H9 (cell line): Measurements from ENCODE around the gene MANSC4. TPM values are rescaled to one million over a fixed set of nuclear protein-coding genes. Genes with fewer than 3 reads are reported as not detected.

Experiments
- DNase-seq: peaks from one replicate; pipeline ENCODE4 v3.0.0-alpha.2; 2017
- H2AFZ ChIP-seq: one replicate; pipeline ENCODE4 v1.6.1; 2013; ENCODE audit warnings: mild to moderate bottlenecking, low read length, control low read depth, moderate library complexity
- H2AK5ac ChIP-seq: 2 replicates; pipeline ENCODE4 v1.6.1; 2013; ENCODE audit warnings: low read length, control low read depth, mixed read lengths; ENCODE audit not compliant: insufficient read length
- H2BK120ac ChIP-seq: one replicate; pipeline ENCODE4 v1.6.1; 2013; ENCODE audit warnings: low read depth, mild to moderate bottlenecking, low read length, control low read depth, inconsistent platforms; ENCODE audit not compliant: poor library complexity, severe bottlenecking
- H2BK12ac ChIP-seq: 2 replicates; pipeline ENCODE4 v1.6.1; 2013; ENCODE audit warnings: low read length, control low read depth, mixed read lengths, low read depth; ENCODE audit not compliant: insufficient read length
- H2BK15ac ChIP-seq: 2 replicates; pipeline ENCODE4 v1.6.1; 2013; ENCODE audit warnings: low read depth, low read length, control low read depth
- H2BK20ac ChIP-seq: one replicate; pipeline ENCODE4 v1.6.1; 2013; ENCODE audit warnings: low read depth, mild to moderate bottlenecking, low read length, control low read depth, inconsistent platforms; ENCODE audit not compliant: poor library complexity, severe bottlenecking
- H2BK5ac ChIP-seq: 2 replicates; pipeline ENCODE4 v1.6.1; 2013; ENCODE audit warnings: low read length, control low read depth, mixed read lengths; ENCODE audit not compliant: insufficient read length
- H3K14ac ChIP-seq: 2 replicates; pipeline ENCODE4 v1.6.1; 2013; ENCODE audit warnings: low read length, control low read depth; ENCODE audit not compliant: insufficient read depth
- H3K18ac ChIP-seq: 2 replicates; pipeline ENCODE4 v1.6.1; 2013; ENCODE audit warnings: low read depth, mild to moderate bottlenecking, mixed read lengths, low read length, control low read depth; ENCODE audit not compliant: insufficient read length
- H3K23ac ChIP-seq: 2 replicates; pipeline ENCODE4 v1.6.1; 2013; ENCODE audit warnings: low read length, control low read depth, mixed read lengths, low read depth; ENCODE audit not compliant: insufficient read length
- H3K23me2 ChIP-seq: 2 replicates; pipeline ENCODE4 v1.6.1; 2013; ENCODE audit warnings: low read depth, mild to moderate bottlenecking, mixed read lengths, low read length, control low read depth; ENCODE audit not compliant: insufficient read length, poor library complexity, severe bottlenecking
- H3K27ac ChIP-seq: 2 replicates; pipeline ENCODE4 v1.5.1; 2013; ENCODE audit warnings: low read length, control low read depth, mixed read lengths, low read depth; ENCODE audit not compliant: insufficient read length
- H3K27me3 ChIP-seq: 2 replicates; pipeline ENCODE4 v1.6.1; 2013; ENCODE audit warnings: low read length, control low read depth, inconsistent platforms; ENCODE audit not compliant: insufficient read depth
- H3K4ac ChIP-seq: 2 replicates; pipeline ENCODE4 v1.6.1; 2013; ENCODE audit warnings: low read depth, mild to moderate bottlenecking, control low read depth, inconsistent platforms, low read length, moderate library complexity
- H3K4me1 ChIP-seq: 2 replicates; pipeline ENCODE4 v1.6.1; 2013; ENCODE audit warnings: low read length, control low read depth, inconsistent platforms; ENCODE audit not compliant: insufficient read depth
- H3K4me2 ChIP-seq: 2 replicates; pipeline ENCODE4 v1.6.1; 2013; ENCODE audit warnings: low read length, control low read depth, mixed read lengths; ENCODE audit not compliant: insufficient read length, insufficient read depth
- H3K56ac ChIP-seq: 2 replicates; pipeline ENCODE4 v1.6.1; 2013; ENCODE audit warnings: low read depth, mild to moderate bottlenecking, mixed read lengths, low read length, control low read depth; ENCODE audit not compliant: insufficient read length
- H3K79me1 ChIP-seq: 2 replicates; pipeline ENCODE4 v1.6.1; 2013; ENCODE audit warnings: low read depth, mild to moderate bottlenecking, moderate library complexity, low read length, control low read depth, inconsistent platforms; ENCODE audit not compliant: insufficient read depth, poor library complexity, severe bottlenecking
- H3K79me2 ChIP-seq: 2 replicates; pipeline ENCODE4 v1.6.1; 2013; ENCODE audit warnings: low read length, control low read depth, inconsistent platforms; ENCODE audit not compliant: insufficient read depth
- H3K9ac ChIP-seq: 2 replicates; pipeline ENCODE4 v1.6.1; 2013; ENCODE audit warnings: low read length, control low read depth, mixed read lengths; ENCODE audit not compliant: insufficient read length; ENCODE audit errors: extremely low read depth
- H3K9me3 ChIP-seq: one replicate; pipeline ENCODE4 v1.6.1; 2013; ENCODE audit warnings: low read depth, low read length, inconsistent platforms; ENCODE audit not compliant: control insufficient read depth
- H3T11ph ChIP-seq: one replicate; pipeline ENCODE4 v1.6.1; 2013; ENCODE audit warnings: mild to moderate bottlenecking, low read length, control low read depth, inconsistent platforms
- H4K20me1 ChIP-seq: one replicate; pipeline ENCODE4 v1.6.1; 2013; ENCODE audit not compliant: control insufficient read depth, insufficient read length, insufficient read depth
- H4K5ac ChIP-seq: 2 replicates; pipeline ENCODE4 v1.6.1; 2013; ENCODE audit warnings: low read depth, mild to moderate bottlenecking, mixed read lengths, low read length, control low read depth; ENCODE audit not compliant: insufficient read length
- H4K8ac ChIP-seq: replicated peaks from 2 replicates; pipeline ENCODE4 v1.6.1; 2013; ENCODE audit warnings: low read length, control low read depth, mixed read lengths, low read depth; ENCODE audit not compliant: insufficient read length
- H4K91ac ChIP-seq: 2 replicates; pipeline ENCODE4 v1.6.1; 2013; ENCODE audit warnings: low read depth, mild to moderate bottlenecking, moderate library complexity, mixed read lengths, low read length, control low read depth; ENCODE audit not compliant: insufficient read length
- H3K27ac Mint-ChIP-seq, 3 experiments: 2 replicates in 2 of 3; 3 replicates in 1 of 3; pipeline ENCODE4 v1.8.0; 2020 to 2021; ENCODE audit warnings: mixed read lengths in 3 of 3, mild to moderate bottlenecking in 1 of 3, moderate library complexity in 1 of 3
- H3K27me3 Mint-ChIP-seq: 2 replicates; pipeline ENCODE4 v1.8.0; 2021; ENCODE audit warnings: low read depth, mild to moderate bottlenecking, moderate library complexity, mixed read lengths
- H3K36me3 Mint-ChIP-seq, 3 experiments: 2 replicates in 2 of 3; 3 replicates in 1 of 3; pipeline ENCODE4 v1.8.0; 2020 to 2021; ENCODE audit warnings: low read depth in 3 of 3, mixed read lengths in 3 of 3; ENCODE audit not compliant: insufficient read depth in 1 of 3
- H3K4me1 Mint-ChIP-seq, 2 experiments: 2 replicates each; pipeline ENCODE4 v1.8.0; 2020; ENCODE audit warnings: mixed read lengths in 2 of 2
- H3K4me3 Mint-ChIP-seq, 2 experiments: 2 replicates in 1 of 2; 3 replicates in 1 of 2; pipeline ENCODE4 v1.8.0; 2020 to 2021; ENCODE audit warnings: mild to moderate bottlenecking in 2 of 2, mixed read lengths in 2 of 2, moderate library complexity in 1 of 2
- H3K9me3 Mint-ChIP-seq, 2 experiments: 2 replicates in 1 of 2; 3 replicates in 1 of 2; pipeline ENCODE4 v1.8.0; 2020; ENCODE audit warnings: mild to moderate bottlenecking in 2 of 2, mixed read lengths in 2 of 2, moderate library complexity in 1 of 2
- WGBS: extraction: QIAGEN DNeasy Blood & Tissue Kit; methylation state at CpG from one replicate; pipeline ENCODE4 v1.1.7; 2013; ENCODE audit warnings: missing lambda C conversion rate, low lambda C conversion rate, mixed read lengths; ENCODE audit not compliant: insufficient read length; ENCODE audit errors: extremely low coverage; 5-methylcytosine and 5-hydroxymethylcytosine counted together
- total RNA-seq: library from RNA; stranded (reverse); gene quantifications from 2 replicates; pipeline ENCODE4 v1.2.1, GENCODE V29; 2021
- TF ChIP-seq, protein P1 (sequence below): fragments of 200-600 bp; sonication (generic); conservative IDR thresholded peaks from 3 replicates; pipeline ENCODE4 v1.8.0; 2021; ENCODE audit warnings: antibody characterized with exemption, mild to moderate bottlenecking

MANSC4 gene
- total RNA-seq, 1 experiment from 2014 or later: not detected

GRCh38 chr12:27802511-27802910, 22.5 kb upstream of the MANSC4 start:
- no peak overlapping the region for H3K4ac ChIP-seq
- no peak overlapping the region for H2BK20ac ChIP-seq
- H4K5ac ChIP-seq: no peak overlapping the region
- H4K91ac ChIP-seq: no peak overlapping the region
- no peak overlapping the region for H3K27ac ChIP-seq
- H3K4me1 ChIP-seq: no peaks in the 10 kb centered on the region
- Mint-ChIP-seq H3K9me3 (no peaks in the 10 kb centered on the region), H3K4me1 (peaks cover 0 to 5% of the 10 kb centered on the region in 2 experiments; a peak in 3 of 4 replicates), H3K27ac (no peak overlapping the region), H3K36me3 (peaks cover 4 to 18% (median 18%) of the 10 kb centered on the region in 3 experiments; a peak in 6 of 7 replicates), H3K4me3 (no peak overlapping the region), H3K27me3 (no peaks in the 10 kb centered on the region)
- H3K79me2 ChIP-seq: no peaks in the 10 kb centered on the region
- H2BK5ac ChIP-seq: no peak overlapping the region
- TF ChIP-seq, protein P1, sequence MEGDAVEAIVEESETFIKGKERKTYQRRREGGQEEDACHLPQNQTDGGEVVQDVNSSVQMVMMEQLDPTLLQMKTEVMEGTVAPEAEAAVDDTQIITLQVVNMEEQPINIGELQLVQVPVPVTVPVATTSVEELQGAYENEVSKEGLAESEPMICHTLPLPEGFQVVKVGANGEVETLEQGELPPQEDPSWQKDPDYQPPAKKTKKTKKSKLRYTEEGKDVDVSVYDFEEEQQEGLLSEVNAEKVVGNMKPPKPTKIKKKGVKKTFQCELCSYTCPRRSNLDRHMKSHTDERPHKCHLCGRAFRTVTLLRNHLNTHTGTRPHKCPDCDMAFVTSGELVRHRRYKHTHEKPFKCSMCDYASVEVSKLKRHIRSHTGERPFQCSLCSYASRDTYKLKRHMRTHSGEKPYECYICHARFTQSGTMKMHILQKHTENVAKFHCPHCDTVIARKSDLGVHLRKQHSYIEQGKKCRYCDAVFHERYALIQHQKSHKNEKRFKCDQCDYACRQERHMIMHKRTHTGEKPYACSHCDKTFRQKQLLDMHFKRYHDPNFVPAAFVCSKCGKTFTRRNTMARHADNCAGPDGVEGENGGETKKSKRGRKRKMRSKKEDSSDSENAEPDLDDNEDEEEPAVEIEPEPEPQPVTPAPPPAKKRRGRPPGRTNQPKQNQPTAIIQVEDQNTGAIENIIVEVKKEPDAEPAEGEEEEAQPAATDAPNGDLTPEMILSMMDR: no peak
- no peak overlapping the region for H3K14ac ChIP-seq
- H3K23ac ChIP-seq: no peak overlapping the region
- H3K27me3 ChIP-seq: no peaks in the 10 kb centered on the region
- no peaks in the 10 kb centered on the region for H3K23me2 ChIP-seq
- H3T11ph ChIP-seq: no peak overlapping the region
- no peak overlapping the region for H2AK5ac ChIP-seq
- H2BK15ac ChIP-seq: no peak overlapping the region
- H3K79me1 ChIP-seq: no peaks in the 10 kb centered on the region
- no peaks in the 10 kb centered on the region for H4K20me1 ChIP-seq
- H2AFZ ChIP-seq: no peak overlapping the region
- H3K9me3 ChIP-seq: no peaks in the 10 kb centered on the region
- H2BK12ac ChIP-seq: no peak overlapping the region
- H4K8ac ChIP-seq: no peak overlapping the region
- no peak overlapping the region for H3K9ac ChIP-seq
- no peak for DNase-seq
- H3K4me2 ChIP-seq: no peak overlapping the region
- no peak overlapping the region for H2BK120ac ChIP-seq
- no peak overlapping the region for H3K18ac ChIP-seq
- H3K56ac ChIP-seq: no peak overlapping the region
- no CpG with 5 or more reads among the region's 4 CpGs for WGBS
